ENCODE measurements around the gene SESN1.
"Not testable (repeated sequence)": the region's sequence is repeated elsewhere in the genome, so short reads cannot be mapped to it uniquely, and the experiment has no call there.

SESN1 gene

DNA sequence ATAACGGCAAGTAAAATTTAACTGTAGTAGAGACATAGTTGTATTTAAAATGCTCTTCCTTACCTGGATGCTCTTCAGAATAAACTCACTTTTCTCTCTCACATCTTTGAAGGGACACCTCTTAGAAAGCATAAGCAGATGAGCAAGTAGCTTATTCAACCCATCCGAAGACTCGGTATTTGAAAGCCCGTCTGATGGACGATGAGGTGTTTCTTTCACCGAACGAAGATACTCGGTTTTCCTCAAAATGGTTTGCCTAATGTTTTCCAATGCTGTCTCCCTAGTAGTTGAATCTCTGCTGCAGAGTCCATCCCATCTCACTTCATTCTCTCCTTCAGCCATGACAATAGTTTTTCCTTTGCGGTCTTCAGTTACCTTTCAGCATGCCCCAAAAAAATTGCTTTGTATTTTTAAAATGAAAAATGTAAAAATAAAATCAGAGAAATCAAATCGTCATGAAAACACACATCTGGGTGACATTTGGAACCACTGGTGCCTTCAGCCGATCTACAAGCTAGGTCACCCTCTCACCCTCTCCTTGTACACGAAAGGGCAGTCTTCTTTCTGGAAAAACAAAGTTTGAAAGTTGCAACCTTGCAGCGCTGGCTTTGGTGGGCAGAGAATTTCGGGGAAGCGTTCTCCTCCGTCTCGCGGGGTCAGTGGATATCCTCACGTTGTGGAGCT, 772 bp downstream of the SESN1 start:
- no peak for DNase-seq (ENCODE audit: low read depth)
- peak overlapping the region; percentile 72 for H3K4me3 ChIP-seq (ENCODE audit: low read depth, low read length)
- TF ChIP-seq, protein P1, sequence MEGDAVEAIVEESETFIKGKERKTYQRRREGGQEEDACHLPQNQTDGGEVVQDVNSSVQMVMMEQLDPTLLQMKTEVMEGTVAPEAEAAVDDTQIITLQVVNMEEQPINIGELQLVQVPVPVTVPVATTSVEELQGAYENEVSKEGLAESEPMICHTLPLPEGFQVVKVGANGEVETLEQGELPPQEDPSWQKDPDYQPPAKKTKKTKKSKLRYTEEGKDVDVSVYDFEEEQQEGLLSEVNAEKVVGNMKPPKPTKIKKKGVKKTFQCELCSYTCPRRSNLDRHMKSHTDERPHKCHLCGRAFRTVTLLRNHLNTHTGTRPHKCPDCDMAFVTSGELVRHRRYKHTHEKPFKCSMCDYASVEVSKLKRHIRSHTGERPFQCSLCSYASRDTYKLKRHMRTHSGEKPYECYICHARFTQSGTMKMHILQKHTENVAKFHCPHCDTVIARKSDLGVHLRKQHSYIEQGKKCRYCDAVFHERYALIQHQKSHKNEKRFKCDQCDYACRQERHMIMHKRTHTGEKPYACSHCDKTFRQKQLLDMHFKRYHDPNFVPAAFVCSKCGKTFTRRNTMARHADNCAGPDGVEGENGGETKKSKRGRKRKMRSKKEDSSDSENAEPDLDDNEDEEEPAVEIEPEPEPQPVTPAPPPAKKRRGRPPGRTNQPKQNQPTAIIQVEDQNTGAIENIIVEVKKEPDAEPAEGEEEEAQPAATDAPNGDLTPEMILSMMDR (IDR thresholded peaks at IDR 0.05; ENCODE audit: low read depth, low read length, missing control alignments): no peak

DNA sequence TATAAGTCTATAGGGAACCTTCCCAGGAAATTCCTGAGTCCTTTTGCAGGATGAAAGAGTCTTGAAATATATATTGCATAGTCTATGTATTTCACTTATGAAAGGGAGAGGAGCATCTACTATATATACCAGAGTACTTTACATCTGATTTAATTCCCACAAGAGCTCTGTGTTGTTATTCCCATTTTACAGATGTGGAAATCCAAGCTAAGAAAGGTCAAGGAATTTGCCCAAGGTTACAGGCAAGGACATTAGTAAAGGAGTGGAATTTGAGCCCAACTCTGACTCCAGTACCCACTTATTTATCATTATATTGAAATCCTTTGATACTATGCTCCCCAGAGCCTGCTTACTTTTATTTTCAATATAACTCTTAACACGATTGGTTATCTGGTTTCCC, 2.6 kb downstream of the SESN1 start:
- DNase-seq (ENCODE audit: low read depth): no peak
- no peak overlapping the region for H3K4me3 ChIP-seq (ENCODE audit: low read depth, low read length)
- TF ChIP-seq, protein P1 (IDR thresholded peaks at IDR 0.05; ENCODE audit: low read depth, low read length, missing control alignments): no peak

GRCh38 chr6:109091314-109092024, 3.2 kb downstream of the SESN1 start:
- no peak overlapping the region for H3K4me3 ChIP-seq (ENCODE audit: low read depth, low read length)
- DNase-seq (ENCODE audit: low read depth): no peak
- TF ChIP-seq, protein P1 (IDR thresholded peaks at IDR 0.05; ENCODE audit: low read depth, low read length, missing control alignments): no peak

- DNase-seq (ENCODE audit: low read depth): no peak
- TF ChIP-seq, protein P1 (IDR thresholded peaks at IDR 0.05; ENCODE audit: low read depth, low read length, missing control alignments): no peak
- no peak overlapping the region for H3K4me3 ChIP-seq (ENCODE audit: low read depth, low read length)
Observed at GRCh38 chr6:109088995-109089394, 5.7 kb downstream of the SESN1 start.

GRCh38 chr6:109087661-109088264, 6.9 kb downstream of the SESN1 start:
- no peak for DNase-seq (ENCODE audit: low read depth)
- H3K4me3 ChIP-seq (ENCODE audit: low read depth, low read length): no peak overlapping the region
- TF ChIP-seq, protein P1 (IDR thresholded peaks at IDR 0.05; ENCODE audit: low read depth, low read length, missing control alignments): no peak

DNA sequence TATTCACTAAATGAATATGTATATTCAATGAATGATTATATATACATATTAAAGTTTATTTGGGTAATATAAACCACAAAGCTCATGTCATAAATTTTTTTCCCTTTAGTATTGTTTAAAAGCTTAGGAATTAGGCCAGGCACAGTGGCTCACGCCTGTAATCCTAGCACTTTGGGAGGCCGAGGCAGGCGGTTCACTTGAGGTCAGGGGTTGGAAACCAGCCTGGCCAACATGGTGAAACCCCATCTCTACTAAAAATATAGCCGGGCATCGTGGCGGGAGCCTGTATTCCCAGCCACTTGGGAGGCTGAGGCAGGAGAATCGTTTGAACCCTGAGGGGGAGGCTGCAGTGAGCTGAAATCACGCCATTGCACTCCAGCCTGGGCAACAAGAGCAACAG, 10.5 kb downstream of the SESN1 start:
- DNase-seq (ENCODE audit: low read depth); H3K4me3 ChIP-seq (ENCODE audit: low read depth, low read length): not testable (repeated sequence)

DNA sequence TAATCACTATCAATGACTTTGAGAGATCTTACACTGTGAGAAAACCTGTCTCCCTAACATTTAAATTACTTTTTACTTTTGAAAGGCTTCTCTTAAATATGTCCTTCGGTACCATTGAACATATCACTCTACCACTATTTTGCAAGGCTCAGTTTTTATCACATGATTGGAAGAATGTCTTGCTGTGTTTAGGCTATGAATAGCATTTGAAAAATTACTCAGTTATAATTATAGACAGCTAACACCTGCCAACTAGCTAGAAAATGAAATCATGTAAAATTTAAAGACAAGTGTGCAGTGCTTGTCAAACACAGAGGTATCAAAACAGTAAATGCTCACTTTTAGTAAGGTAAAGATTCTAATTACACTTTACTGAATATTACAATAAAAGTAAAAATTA, 11.0 kb downstream of the SESN1 start:
- no peak overlapping the region for H3K4me3 ChIP-seq (ENCODE audit: low read depth, low read length)
- no peak for DNase-seq (ENCODE audit: low read depth)
- TF ChIP-seq, protein P1 (IDR thresholded peaks at IDR 0.05; ENCODE audit: low read depth, low read length, missing control alignments): no peak

Data from GM12864 (cell line).